Amniotic stem cell (primary cell): ENCODE measurements around the gene BUB3.

Experiments used
- DNase-seq: peaks from one replicate; lab custom pipeline; 2025; lab: John Stamatoyannopoulos, UW

Gene BUB3

DNA sequence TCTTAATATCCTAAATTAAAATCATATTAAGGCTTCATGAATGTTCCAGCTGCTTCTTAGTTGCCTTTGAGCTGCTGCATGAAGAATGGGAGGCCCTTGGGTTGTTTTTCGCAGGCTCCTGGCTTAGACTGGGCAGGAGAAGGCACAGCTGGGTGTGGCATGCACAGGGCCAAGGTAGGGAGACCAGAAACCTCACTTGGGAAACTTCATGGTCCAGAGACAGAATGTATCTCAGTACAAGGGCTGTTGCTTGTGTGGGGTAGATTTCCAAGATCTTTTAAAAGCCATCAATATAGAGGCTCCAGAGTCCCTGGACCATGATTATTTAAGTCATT, 49.9 kb downstream of the BUB3 start:
- DNase-seq: no peak

DNA sequence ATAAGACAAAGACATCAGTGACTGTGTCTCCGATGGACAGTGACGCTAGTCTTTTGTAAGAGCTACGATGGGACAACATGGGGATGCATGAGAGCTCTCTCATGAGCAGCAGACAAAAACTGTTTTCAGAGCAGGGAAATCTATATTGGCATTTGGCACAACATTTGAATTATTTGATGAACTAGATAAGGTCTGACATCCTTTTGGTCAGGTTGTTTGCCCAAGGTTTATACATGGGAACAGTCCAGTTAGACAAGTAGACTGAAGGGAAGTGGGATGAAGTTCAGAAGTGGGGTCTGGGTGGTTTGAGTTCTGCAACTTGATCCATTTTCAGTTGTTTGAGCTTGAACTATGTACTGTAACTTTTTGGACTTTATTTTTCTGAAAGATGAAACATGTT, 50.8 kb downstream of the BUB3 start:
- no peak for DNase-seq

DNA sequence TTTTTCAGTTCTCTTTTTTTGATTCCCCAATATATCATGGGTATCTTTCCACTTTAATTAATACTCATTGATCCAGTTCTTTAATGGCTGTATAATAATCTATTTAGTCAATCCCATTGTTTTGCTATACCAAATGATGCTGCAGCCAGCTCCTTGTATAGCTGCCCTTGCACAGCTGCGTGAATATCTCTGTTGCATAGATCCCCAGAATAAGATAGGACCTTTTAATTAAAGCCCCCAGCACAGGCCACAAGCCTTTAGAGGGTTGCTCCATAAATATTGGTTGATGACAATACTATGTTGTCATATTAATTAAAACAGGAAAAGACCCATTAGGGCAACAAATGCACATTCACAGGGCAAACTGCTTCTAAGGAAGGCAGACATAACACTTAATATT, 57.9 kb downstream of the BUB3 start:
- no peak for DNase-seq

DNA sequence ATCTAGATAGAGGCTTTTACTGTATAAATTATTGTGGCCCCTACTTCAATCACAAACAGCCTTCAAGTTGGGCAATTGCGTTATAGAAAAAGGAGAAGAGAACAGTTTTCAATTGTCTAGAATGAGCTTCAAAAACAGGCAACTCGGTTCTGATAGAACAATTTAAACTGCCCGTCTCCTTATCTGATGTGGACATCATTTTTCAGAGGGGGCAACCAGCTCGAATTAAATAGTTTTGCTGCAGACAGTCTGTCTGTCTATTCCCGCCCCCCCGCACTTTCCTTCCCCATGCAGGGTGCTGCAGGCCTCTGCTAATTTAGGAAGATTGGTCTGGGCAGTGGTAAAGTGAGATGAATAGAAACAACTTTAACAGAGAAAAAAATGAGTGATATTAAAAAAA, 58.4 kb downstream of the BUB3 start:
- no peak for DNase-seq

DNA sequence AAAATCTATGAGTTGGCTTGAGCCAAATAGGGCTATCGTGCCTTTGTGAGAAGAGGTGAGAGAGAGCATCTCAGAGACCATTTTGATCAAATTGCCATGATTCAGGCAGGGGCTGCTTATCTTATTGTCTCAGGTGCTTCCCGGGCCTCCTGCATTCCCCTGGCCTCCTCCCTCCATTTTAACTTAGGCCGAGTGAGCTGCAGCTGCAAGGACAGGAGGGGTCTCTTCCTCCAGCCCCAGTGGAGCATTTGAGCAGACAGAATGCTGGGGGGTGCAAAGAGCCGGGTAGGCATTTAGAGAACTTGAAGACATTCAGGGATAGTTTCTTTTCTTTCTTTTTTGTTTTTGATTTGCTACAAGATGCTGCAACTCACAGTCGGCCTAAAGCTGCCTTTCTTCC, 59.0 kb downstream of the BUB3 start:
- no peak for DNase-seq
